GM12801 (cell line): ENCODE results near the gene PITRM1.

Source experiments
- CTCF ChIP-seq: IDR thresholded peaks from one replicate; pipeline ENCODE4 v1.5.1; 2011; ENCODE audit warnings: control low read depth; ENCODE audit not compliant: insufficient read length; ENCODE audit errors: extremely low read depth

The PITRM1 gene

GRCh38 chr10:3203016-3203811 lies 30.6 kb upstream of the PITRM1 start:
- no peak for TF ChIP-seq CTCF

- TF ChIP-seq CTCF = no peak
Observed at GRCh38 chr10:3201796-3202195, 29.2 kb upstream of the PITRM1 start.

GRCh38 chr10:3199488-3199887 lies 26.9 kb upstream of the PITRM1 start:
- no peak for TF ChIP-seq CTCF

- TF ChIP-seq CTCF = no peak
Observed at GRCh38 chr10:3198900-3199299, 26.3 kb upstream of the PITRM1 start.

- no peak for TF ChIP-seq CTCF
Observed at GRCh38 chr10:3197348-3198003, 24.9 kb upstream of the PITRM1 start.

- no peak for TF ChIP-seq CTCF
Observed at GRCh38 chr10:3196958-3197347, 24.4 kb upstream of the PITRM1 start.

GRCh38 chr10:3196482-3196881 lies 23.9 kb upstream of the PITRM1 start:
- no peak for TF ChIP-seq CTCF
